Neutrophil (primary cell): Measurements from ENCODE around the gene UBXN4.

Experiments used
- H3K27ac ChIP-seq: fragments of 200-600 bp; sonication (generic); 2 replicates; pipeline ENCODE4 v1.5.1; 2016; ENCODE audit warnings: mild to moderate bottlenecking, moderate library complexity
- H3K27me3 ChIP-seq: fragments of 200-600 bp; sonication (generic); 2 replicates; pipeline ENCODE4 v1.6.0; 2016; ENCODE audit warnings: mild to moderate bottlenecking
- H3K36me3 ChIP-seq: fragments of 200-600 bp; sonication (generic); 2 replicates; pipeline ENCODE4 v1.5.1; 2017
- H3K4me1 ChIP-seq, 2 experiments: fragments of 200-600 bp in 1 of 2; sonication (generic) in 1 of 2; 1 replicate in 1 of 2; 2 replicates in 1 of 2; pipeline versions ENCODE4 v1.5.1 to v1.6.1; 2013 to 2016; ENCODE audit warnings: low read depth in 1 of 2, low read length in 1 of 2, mild to moderate bottlenecking in 1 of 2, moderate library complexity in 1 of 2; ENCODE audit not compliant: control insufficient read depth in 1 of 2, insufficient read depth in 1 of 2
- H3K4me3 ChIP-seq, 2 experiments: fragments of 200-600 bp in 1 of 2; sonication (generic) in 1 of 2; 1 replicate in 1 of 2; 2 replicates in 1 of 2; pipeline ENCODE4 v1.5.1; 2013 to 2016; ENCODE audit warnings: low read depth in 1 of 2, low read length in 1 of 2, mild to moderate bottlenecking in 1 of 2, moderate library complexity in 1 of 2
- H3K9me3 ChIP-seq: fragments of 200-600 bp; sonication (generic); 2 replicates; pipeline ENCODE4 v1.5.1; 2016
- TF ChIP-seq, protein P1 (sequence below): fragments of 200-600 bp; sonication (generic); IDR thresholded peaks from 2 replicates; pipeline ENCODE4 v1.5.1; 2016; ENCODE audit warnings: antibody characterized with exemption

Gene UBXN4

DNA sequence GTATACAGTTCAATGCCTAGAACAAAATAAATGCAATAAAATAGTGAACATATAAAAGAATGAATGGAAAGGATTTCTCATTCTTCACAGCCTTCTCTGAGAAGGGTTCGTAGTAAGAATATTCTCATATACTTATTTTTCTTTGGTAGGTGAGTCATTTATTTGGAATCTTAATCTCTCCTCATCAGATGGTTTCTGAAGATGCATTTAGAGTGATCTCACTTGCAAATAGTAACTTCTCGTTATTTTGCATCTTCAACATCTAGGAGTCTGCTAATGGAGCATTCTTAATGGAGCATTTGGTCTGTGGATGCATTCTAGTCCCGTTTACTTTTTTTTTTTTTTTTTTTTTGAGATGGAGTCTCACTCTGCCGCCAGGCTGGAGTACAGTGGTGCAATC lies 3.9 kb downstream of the UBXN4 start:
- H3K27ac ChIP-seq, result peak overlapping the region; percentile 25
- no peak overlapping the region for H3K4me3 ChIP-seq
- TF ChIP-seq, protein P1, sequence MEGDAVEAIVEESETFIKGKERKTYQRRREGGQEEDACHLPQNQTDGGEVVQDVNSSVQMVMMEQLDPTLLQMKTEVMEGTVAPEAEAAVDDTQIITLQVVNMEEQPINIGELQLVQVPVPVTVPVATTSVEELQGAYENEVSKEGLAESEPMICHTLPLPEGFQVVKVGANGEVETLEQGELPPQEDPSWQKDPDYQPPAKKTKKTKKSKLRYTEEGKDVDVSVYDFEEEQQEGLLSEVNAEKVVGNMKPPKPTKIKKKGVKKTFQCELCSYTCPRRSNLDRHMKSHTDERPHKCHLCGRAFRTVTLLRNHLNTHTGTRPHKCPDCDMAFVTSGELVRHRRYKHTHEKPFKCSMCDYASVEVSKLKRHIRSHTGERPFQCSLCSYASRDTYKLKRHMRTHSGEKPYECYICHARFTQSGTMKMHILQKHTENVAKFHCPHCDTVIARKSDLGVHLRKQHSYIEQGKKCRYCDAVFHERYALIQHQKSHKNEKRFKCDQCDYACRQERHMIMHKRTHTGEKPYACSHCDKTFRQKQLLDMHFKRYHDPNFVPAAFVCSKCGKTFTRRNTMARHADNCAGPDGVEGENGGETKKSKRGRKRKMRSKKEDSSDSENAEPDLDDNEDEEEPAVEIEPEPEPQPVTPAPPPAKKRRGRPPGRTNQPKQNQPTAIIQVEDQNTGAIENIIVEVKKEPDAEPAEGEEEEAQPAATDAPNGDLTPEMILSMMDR, result no peak
- peaks cover 18% of the 10 kb centered on the region for H3K36me3 ChIP-seq
- H3K27me3 ChIP-seq, result no peaks in the 10 kb centered on the region
- no peaks in the 10 kb centered on the region for H3K9me3 ChIP-seq
- H3K4me1 ChIP-seq, result peaks cover 35 to 41% of the 10 kb centered on the region in 2 experiments

DNA sequence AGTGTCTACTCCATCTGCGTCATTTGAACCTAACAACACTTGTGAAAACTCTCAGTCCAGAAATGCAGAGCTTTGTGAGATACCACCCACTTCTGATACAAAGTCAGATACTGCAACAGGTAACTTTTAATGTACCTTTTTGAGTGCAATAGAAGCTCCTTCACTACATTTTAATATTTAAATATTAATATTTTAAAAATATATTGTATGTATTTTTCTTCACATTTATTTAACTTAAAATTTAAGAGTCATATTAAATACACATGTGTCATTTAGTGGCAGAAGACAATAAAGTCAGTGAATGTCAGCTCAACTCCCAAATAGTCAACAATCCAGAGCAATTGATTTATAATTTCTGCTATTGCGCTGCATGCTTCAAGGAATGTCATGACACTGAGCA lies 13.9 kb downstream of the UBXN4 start:
- no peaks in the 10 kb centered on the region for H3K4me1 ChIP-seq
- H3K36me3 ChIP-seq, result peaks cover 88% of the 10 kb centered on the region
- H3K27ac ChIP-seq, result no peak overlapping the region
- H3K9me3 ChIP-seq, result no peaks in the 10 kb centered on the region
- H3K27me3 ChIP-seq, result no peaks in the 10 kb centered on the region
- TF ChIP-seq, protein P1, result no peak
- H3K4me3 ChIP-seq, result no peak overlapping the region

DNA sequence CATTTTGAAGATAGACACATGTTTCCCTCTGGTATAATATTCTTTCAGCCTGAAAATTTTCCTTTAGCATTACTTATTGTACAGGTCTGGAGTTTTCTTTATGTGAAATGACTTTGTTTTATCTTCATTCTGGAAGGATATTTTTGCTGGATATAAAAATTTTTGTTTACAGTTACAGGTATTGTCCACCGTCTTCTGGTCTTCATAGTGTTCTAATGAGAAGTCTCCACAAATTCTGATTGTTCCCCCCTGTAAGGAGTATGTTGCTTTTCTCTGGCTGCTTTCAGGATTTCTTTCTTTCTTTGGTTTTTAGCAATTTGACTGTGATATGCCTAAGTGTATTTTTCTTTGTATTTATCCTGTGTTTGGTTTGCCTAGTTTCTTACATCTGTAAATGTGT lies 15.0 kb downstream of the UBXN4 start:
- Histone ChIP-seq H3K4me1 (no peaks in the 10 kb centered on the region), H3K36me3 (peaks cover 93% of the 10 kb centered on the region), H3K9me3 (no peaks in the 10 kb centered on the region), H3K27ac (no peak overlapping the region), H3K27me3 (no peaks in the 10 kb centered on the region), H3K4me3 (no peak overlapping the region)
- TF ChIP-seq, protein P1, result no peak

DNA sequence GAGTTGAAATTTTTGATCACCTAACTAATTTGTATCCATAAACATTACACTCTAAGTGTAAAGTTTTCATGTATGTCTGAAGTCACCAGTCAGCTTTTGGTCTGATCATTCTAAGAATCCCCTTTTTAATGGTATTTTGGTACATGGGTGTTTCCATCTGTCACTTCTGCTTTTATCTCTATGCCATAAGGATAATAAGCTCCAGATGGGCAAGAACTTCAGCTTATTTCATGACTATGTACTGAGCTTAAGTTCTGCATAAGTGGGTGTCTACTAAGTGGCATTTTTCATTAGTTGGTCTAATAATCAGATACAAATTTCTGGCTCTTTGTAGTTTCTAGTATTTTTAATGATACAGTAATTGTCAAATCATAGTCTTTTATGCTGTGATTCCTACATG lies 20.4 kb downstream of the UBXN4 start:
- H3K27ac ChIP-seq, result no peak overlapping the region
- no peaks in the 10 kb centered on the region for H3K27me3 ChIP-seq
- H3K4me1 ChIP-seq, result no peaks in the 10 kb centered on the region
- H3K36me3 ChIP-seq, result peaks cover 95% of the 10 kb centered on the region
- H3K9me3 ChIP-seq, result no peaks in the 10 kb centered on the region
- no peak overlapping the region for H3K4me3 ChIP-seq
- TF ChIP-seq, protein P1, result no peak

DNA sequence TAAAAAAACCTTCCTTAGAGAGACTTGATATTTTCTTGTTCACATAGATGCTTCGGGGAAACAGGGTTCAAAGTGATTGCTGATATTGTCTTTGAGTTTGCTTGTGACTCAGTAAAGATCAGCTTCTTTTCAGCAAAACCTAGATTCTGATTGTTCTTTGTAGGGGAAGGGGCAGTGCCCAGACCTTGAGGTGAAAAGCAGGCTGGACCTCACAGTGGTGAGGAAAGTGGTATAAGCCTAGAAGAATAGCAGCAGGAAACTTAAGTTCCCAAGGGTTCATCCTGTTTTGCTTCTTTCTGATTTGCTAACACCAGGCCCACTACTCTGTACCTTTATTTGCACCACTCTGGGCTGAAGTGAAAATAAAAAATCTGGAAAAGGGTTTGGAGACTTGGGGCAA lies 20.9 kb downstream of the UBXN4 start:
- no peaks in the 10 kb centered on the region for H3K4me1 ChIP-seq
- H3K27me3 ChIP-seq, result no peaks in the 10 kb centered on the region
- TF ChIP-seq, protein P1, result no peak
- H3K27ac ChIP-seq, result no peak overlapping the region
- H3K4me3 ChIP-seq, result no peak overlapping the region
- peaks cover 95% of the 10 kb centered on the region for H3K36me3 ChIP-seq
- no peaks in the 10 kb centered on the region for H3K9me3 ChIP-seq

DNA sequence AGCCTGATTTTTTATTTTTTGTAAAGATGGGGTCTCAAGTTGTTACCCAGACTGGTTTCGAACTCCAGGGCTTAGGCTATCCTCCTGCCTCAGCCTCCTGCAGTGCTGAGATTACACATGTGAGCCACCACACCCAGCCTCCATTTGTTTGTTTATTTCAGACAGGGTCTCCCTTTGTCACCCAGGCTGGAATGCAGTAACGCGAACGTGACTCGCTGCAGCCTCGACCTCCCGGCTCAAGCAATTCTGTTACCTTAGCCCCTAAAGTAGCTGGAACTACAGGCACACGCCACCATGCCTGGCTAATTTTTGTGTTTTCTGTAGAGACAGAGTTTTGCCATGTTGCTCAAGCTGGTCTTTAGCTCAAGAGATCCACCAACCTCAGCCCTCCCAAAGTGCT lies 27.2 kb downstream of the UBXN4 start:
- Histone ChIP-seq H3K4me3 (no peak overlapping the region), H3K27ac (no peak overlapping the region), H3K9me3 (no peaks in the 10 kb centered on the region), H3K4me1 (no peaks in the 10 kb centered on the region), H3K27me3 (no peaks in the 10 kb centered on the region), H3K36me3 (peaks cover 99% of the 10 kb centered on the region)
- TF ChIP-seq, protein P1, result no peak
